ENCODE measurements around the gene CSRP3. TPM values are rescaled to one million over a fixed set of nuclear protein-coding genes. Genes with fewer than 3 reads are reported as not detected.

Gene CSRP3
- total RNA-seq, 1 donor from 2014 or later, result not detected

DNA sequence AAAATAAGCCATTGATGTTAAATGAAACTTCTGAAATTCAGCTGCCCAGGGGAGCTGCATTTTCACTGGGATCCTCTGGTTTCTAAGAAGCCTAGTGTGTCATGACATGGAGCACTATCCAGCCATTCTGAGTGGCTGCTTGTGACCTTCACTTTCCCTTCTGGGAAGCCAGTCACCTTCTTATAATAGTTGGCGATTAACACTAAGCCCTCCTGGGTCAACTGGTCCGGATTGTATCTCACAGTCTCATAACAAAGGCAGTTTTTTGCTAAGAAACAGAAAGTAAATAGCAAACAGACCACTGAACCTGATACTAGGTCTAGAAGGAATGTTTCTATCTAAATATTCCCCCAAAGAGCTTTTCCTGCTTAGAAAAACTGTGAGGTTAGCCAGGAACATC, 7.9 kb downstream of the CSRP3 start:
- no peak overlapping the region for H3K4me3 ChIP-seq (ENCODE audit: low read depth, low read length)
- DNase-seq (ENCODE audit: low read depth), result no peak
- TF ChIP-seq, protein P1, sequence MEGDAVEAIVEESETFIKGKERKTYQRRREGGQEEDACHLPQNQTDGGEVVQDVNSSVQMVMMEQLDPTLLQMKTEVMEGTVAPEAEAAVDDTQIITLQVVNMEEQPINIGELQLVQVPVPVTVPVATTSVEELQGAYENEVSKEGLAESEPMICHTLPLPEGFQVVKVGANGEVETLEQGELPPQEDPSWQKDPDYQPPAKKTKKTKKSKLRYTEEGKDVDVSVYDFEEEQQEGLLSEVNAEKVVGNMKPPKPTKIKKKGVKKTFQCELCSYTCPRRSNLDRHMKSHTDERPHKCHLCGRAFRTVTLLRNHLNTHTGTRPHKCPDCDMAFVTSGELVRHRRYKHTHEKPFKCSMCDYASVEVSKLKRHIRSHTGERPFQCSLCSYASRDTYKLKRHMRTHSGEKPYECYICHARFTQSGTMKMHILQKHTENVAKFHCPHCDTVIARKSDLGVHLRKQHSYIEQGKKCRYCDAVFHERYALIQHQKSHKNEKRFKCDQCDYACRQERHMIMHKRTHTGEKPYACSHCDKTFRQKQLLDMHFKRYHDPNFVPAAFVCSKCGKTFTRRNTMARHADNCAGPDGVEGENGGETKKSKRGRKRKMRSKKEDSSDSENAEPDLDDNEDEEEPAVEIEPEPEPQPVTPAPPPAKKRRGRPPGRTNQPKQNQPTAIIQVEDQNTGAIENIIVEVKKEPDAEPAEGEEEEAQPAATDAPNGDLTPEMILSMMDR (IDR thresholded peaks at IDR 0.05; ENCODE audit: insufficient read depth, low read length, poor library complexity, severe bottlenecking), result no peak
- no peaks in the 10 kb centered on the region for H3K27me3 ChIP-seq (ENCODE audit: control insufficient read depth, insufficient read depth, low read length)
- H3K36me3 ChIP-seq (ENCODE audit: control insufficient read depth, insufficient read depth, low read length), result no peaks in the 10 kb centered on the region

DNA sequence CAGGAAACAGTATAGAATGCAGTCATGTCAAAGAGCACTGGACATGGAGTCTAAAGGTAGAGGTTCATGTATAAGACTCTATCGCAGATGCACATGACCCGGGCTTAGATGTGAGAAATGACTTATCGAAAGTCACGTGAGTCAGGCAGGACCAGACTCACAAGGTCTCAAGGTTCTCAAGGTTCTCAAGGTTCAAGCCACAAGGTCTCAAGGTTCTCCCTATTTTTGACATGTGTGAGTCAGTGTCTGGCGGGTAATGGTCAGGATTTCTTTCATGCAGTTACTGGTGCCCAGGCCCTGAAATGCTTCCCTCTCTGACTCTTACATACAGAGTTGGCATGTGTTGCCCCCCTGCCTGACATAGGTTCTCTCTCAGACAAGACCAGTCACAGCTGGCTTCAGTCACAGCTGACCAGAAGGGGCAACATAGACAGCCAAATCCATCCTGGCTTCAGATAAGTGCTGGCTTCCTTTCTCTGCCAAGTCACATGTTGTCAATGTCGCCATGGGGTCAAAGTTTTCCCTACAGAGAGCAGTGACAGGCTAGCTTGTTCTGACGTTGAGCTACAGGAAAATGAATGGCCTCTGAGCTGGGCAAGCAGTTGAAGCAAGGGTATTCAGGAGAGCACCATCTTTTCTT, 10.1 kb downstream of the CSRP3 start:
- Histone ChIP-seq H3K27me3 (ENCODE audit: control insufficient read depth, insufficient read depth, low read length) (no peaks in the 10 kb centered on the region), H3K4me3 (ENCODE audit: low read depth, low read length) (no peak overlapping the region), H3K36me3 (ENCODE audit: control insufficient read depth, insufficient read depth, low read length) (no peaks in the 10 kb centered on the region)
- TF ChIP-seq, protein P1 (IDR thresholded peaks at IDR 0.05; ENCODE audit: insufficient read depth, low read length, poor library complexity, severe bottlenecking), result no peak
- no peak for DNase-seq (ENCODE audit: low read depth)

DNA sequence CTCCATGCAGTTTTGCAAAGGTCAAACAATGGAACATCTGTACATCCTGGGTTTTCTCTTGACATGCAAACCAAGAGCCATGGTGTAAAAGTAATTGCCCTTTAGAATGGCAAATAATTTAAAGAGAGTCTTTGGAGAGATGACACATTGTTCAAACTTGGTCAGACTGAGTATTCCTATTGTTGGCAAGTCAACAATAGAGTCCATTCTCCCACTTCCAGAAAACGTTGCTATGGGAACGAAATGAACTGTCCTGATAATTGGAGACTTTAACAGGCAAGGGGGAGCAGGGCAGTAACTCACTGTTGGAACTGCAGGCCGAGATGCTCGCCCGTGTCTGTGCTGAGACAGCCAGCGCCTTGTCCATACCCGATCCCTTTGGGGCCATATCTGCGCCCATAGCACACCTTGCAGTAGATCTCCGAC, 13.9 kb downstream of the CSRP3 start:
- DNase-seq (ENCODE audit: low read depth), result no peak
- H3K4me3 ChIP-seq (ENCODE audit: low read depth, low read length), result no peak overlapping the region
- no peaks in the 10 kb centered on the region for H3K36me3 ChIP-seq (ENCODE audit: control insufficient read depth, insufficient read depth, low read length)
- TF ChIP-seq, protein P1 (IDR thresholded peaks at IDR 0.05; ENCODE audit: insufficient read depth, low read length, poor library complexity, severe bottlenecking), result no peak
- H3K27me3 ChIP-seq (ENCODE audit: control insufficient read depth, insufficient read depth, low read length), result no peaks in the 10 kb centered on the region

DNA sequence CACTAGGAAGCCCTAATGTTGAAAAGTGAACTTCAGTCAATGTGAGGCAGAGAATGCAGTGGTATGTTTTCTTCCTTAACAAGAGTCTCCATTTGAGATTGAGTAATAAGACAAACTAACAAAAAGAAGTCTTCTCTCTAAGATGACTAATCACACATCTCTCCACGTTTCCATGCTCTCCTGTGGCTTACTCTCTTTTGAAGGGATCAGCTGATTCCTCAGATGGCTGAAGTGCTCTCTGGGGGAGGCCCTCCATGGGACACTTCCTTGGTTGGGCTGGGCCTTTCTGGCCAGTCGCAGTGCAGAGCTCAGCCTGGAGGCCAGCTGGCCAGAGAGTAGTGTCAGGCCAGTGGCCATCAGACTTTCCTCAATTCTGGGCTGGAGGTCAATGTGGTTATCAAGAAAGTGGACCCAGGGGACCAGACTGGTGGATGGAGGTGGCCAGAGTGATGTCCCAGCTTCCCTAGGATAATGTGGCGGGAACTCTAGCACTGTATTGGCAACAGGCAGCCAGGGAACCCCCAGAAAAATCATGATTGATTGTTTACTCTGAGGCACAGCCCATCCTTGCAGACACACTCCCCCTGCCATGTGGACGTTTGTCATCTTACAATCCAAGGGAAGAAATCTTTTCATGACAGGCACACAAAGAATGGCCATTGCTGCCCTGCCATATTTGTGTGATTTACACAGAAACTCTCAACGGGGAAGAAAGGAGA, 14.5 kb downstream of the CSRP3 start:
- Histone ChIP-seq H3K27me3 (ENCODE audit: control insufficient read depth, insufficient read depth, low read length) (no peaks in the 10 kb centered on the region), H3K4me3 (ENCODE audit: low read depth, low read length) (no peak overlapping the region), H3K36me3 (ENCODE audit: control insufficient read depth, insufficient read depth, low read length) (no peaks in the 10 kb centered on the region)
- TF ChIP-seq, protein P1 (IDR thresholded peaks at IDR 0.05; ENCODE audit: insufficient read depth, low read length, poor library complexity, severe bottlenecking), result no peak
- no peak for DNase-seq (ENCODE audit: low read depth)

DNA sequence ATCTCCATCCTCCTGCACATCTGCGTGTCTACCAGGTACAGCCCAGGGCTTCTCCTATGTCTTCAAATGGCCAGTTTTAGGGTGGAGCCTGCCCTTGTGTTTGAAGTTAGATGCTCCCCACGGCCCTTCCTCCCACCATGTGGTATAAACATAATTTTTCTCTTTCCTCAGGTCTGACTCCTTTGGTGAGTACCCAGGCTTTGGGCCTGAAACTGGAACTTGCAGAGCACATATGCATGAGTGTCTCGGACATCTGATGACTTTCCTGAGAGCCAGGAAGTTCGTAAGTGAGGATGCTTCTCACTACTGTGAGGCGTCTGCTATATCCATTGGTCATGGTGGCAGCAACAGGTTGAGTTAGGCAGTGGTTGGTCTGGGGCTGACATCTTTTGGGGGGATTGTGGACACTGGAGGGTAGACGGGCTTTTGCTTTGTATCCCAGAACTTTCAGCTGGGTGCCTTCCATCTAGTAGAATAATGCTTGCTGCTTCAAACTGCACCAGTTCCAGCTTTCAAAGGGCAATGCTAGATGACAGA, 16.2 kb downstream of the CSRP3 start:
- H3K27me3 ChIP-seq (ENCODE audit: control insufficient read depth, insufficient read depth, low read length), result no peaks in the 10 kb centered on the region
- H3K36me3 ChIP-seq (ENCODE audit: control insufficient read depth, insufficient read depth, low read length), result no peaks in the 10 kb centered on the region
- no peak overlapping the region for H3K4me3 ChIP-seq (ENCODE audit: low read depth, low read length)
- no peak for DNase-seq (ENCODE audit: low read depth)
- TF ChIP-seq, protein P1 (IDR thresholded peaks at IDR 0.05; ENCODE audit: insufficient read depth, low read length, poor library complexity, severe bottlenecking), result no peak

Measured in kidney epithelial cell (primary cell).